ENCODE results near the gene OPCML.

- TF ChIP-seq CTCF (IDR thresholded peaks at IDR 0.05; ENCODE audit: low read depth, low read length, poor library complexity, severe bottlenecking): no peak
- no peak for TF ChIP-seq EZH2phosphoT487 (IDR thresholded peaks at IDR 0.05; ENCODE audit: borderline replicate concordance, low read length)
Measured at GRCh38 chr11:133360860-133361688, 171.2 kb downstream of the OPCML start.

Data from DOHH2 (cell line).